Stimulated activated naive CD4-positive, alpha-beta T cell treated with Interleukin-2 at 50 U/mL for 16 hours (primary cell): ENCODE measurements around the gene WDR37.
A peak's percentile ranks its signal among the peaks of the same experiment; 100 is the strongest.
"Not testable (repeated sequence)": the region's sequence is repeated elsewhere in the genome, so short reads cannot be mapped to it uniquely, and the experiment has no call there.

Experiments
- DNase-seq: peaks from one replicate; lab custom pipeline; 2025; lab: John Stamatoyannopoulos, UW

The WDR37 gene

GRCh38 chr10:1107004-1107403, 50.8 kb downstream of the WDR37 start:
- no peak for DNase-seq

DNA sequence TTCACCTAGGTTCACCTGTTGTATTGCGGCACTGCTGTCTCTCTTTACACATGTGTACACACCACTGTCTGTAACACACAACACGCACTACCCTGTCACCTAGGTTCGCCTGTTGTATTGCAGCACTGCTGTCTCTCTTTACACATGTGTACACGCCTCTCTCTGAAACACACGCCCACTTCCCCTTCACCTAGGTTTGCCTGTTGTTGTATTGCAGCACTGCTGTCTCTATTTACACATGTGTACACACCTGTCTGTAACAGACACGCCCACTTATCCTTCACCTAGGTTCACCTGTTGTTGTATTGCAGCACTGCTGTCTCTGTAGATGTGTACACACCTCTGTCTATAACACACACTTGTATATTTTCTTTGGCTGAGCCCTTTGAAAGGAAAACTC, 51.5 kb downstream of the WDR37 start:
- no peak for DNase-seq

- peak; percentile 73 for DNase-seq
These were observed 53.8 kb downstream of the WDR37 start for GRCh38 chr10:1109795-1110673.

GRCh38 chr10:1110674-1111119, 54.5 kb downstream of the WDR37 start:
- DNase-seq: no peak

- DNase-seq: no peak
These were observed 58.1 kb downstream of the WDR37 start for GRCh38 chr10:1114315-1114714.

DNA sequence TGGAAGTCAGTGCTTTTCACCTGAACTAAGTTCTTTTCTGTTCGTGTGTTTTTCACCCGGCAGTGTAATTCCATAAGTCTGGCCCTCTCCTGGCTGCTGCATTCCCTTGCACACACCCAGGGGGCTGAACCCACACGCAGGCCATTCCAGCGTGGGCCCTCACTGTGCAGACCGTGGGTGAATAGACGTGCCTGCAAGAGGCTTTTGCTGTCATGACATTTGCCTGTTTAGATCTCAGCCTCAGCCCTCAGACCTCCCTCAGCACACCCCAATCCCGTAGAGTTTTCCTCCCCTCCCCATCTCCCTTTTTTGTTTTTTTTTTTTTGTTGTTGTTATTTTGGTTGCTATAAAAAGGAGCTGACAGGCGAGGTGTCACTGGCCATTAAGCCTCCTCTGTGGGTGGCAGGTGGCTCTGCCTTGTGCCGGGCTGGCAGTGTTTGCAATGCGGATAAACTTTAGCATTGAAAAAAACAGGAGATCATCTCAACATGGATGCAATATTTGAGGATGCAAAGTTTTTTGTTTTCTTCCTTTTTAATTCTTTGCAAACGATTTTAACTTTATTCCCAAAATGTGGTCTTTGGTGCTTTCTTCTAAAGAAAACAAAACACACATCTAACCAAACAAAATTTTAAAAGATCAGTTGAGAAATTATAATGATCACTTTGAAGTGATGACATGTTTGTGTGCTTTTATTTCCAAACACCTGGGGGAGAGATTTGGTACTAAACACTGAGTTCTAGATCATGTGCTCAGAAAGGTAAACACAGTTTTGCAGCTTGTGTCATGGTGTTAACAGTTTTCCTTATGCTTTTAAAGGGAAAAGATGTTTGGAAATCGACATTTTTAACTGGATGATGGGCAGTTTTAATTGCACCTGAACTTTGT, 58.8 kb downstream of the WDR37 start:
- no peak for DNase-seq

DNA sequence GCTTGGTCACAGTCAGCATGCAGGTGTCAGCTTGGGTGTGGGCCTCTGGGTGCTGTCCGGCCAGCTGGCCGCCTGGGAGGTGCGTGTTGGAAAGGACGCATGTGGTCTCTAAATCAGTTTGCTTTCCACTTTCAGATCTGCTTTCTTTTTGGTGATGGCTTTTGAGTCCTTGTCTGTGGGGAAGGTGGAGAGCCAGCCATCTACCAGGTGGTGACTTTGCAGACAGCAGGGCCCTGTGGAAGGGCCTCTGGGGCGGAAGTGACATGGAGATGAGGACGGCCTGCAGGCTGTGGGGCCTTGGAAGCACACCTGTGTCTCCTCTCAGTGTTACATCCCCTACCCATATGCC, 59.4 kb downstream of the WDR37 start:
- DNase-seq: no peak

DNA sequence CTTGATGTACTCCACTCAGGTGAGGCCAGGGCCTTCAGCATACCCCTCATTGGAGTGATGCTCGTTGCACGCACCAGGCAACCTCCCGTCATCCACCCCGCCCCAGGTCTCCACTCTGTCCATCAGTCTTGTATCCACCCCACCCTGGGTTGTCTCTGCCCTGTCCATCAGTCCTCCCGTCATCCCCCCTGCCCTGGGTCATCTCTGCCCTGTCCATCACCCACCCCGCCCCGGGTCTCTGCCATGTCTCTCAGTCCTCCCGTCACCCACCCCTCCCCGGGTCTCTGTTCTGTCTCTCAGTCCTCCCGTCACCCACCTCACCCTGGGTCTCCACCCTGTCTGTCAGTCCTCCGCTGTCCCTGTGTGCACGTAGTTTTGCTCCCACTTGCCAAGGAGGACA, 59.9 kb downstream of the WDR37 start:
- no peak for DNase-seq

DNA sequence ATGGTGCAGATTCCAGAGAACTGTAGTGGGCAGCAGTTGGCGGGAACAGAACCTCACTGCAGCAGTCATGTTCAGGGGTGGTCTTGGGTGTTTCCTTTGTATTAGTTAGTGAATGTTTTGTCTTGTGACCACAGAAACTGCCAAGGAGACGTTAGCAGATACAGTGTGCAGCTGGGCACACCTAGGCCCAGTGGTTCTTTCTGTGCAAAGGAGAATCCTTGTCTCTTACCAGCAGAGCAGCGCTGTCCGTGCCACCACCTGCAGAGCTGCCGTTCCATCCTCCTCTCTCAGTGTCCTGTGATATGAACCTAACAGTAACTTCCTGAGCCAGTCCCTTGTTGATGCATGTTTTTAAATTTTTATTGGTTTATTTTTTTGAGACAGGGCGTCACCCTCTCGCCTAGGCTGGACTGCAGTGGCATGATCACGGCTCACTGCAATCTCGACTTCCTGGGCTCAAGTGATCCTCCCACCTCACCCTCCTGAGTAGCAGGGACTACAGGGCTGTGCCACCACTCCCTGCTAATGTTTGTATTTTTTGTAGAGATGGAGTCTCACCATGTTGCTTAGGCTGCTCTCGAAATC, 60.6 kb downstream of the WDR37 start:
- no peak for DNase-seq

GRCh38 chr10:1117651-1118050, 61.5 kb downstream of the WDR37 start:
- no peak for DNase-seq

- not testable (repeated sequence) for DNase-seq
These were observed 62.1 kb downstream of the WDR37 start for GRCh38 chr10:1118318-1118717.

GRCh38 chr10:1119027-1119426, 62.8 kb downstream of the WDR37 start:
- no peak for DNase-seq

DNA sequence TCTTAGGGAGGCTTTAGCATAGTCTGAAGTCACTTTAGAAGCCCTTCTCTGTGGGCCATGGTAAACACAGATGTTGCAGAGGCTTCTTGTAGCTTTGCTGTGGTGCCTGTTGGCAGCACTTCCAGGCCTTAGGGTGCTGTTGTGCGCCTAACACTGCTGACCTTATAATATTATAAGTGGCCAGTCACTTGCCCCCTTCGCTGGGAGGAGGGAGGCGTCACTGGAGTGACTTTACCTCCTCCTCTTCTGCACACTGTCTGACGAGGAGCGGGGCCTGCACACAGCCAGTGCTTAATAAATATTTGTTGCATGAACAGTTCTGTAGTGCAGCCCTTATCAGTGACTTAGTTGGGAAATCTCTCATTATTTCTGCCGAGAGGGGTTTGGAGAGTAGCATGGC, 63.3 kb downstream of the WDR37 start:
- no peak for DNase-seq

DNA sequence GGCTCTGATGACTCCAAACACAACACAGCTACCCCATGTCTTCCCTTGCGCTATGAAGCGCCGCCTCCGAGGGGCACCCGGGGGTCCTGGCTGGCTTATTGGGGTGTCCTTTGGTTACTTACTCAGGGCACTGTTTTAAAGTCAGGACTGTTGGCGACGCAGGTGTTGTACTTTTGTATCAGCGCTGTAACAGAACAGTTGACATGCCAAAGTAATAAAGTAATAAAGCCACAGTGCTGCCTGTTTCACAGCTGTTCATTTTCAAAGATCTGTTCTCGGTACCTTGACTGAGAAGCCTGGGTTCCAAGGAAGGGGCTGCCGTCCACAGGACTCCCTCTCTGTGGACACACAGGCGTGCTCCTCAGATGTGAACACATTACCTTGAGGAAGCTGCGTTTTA, 64.1 kb downstream of the WDR37 start:
- DNase-seq: no peak

DNA sequence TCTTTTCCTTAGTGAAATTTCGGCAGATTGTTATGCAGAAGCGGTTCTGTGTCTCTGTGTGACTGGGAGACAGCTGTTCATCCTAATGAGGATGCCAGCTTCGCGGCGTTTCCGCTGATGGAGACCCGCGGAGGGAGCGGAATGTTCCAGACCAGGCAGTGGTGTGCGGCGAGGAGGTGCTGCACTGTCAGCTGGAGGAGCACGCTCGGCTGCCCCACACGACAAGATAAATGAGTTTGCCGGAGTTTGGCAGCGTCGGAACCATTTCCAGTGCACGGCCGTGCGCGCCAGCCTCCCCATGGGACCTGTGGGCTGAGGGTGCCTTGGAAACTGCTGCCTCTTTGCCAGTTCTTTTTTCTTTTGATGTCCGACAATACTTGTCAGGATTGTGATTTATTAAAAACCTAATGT, 64.6 kb downstream of the WDR37 start:
- no peak for DNase-seq

GRCh38 chr10:1121271-1121970, 65.2 kb downstream of the WDR37 start:
- no peak for DNase-seq

- DNase-seq: no peak
These were observed 66.2 kb downstream of the WDR37 start for GRCh38 chr10:1122349-1122748.

- DNase-seq: no peak
These were observed 67.0 kb downstream of the WDR37 start for GRCh38 chr10:1123198-1123597.

- no peak for DNase-seq
These were observed 67.8 kb downstream of the WDR37 start for GRCh38 chr10:1123972-1124371.

DNA sequence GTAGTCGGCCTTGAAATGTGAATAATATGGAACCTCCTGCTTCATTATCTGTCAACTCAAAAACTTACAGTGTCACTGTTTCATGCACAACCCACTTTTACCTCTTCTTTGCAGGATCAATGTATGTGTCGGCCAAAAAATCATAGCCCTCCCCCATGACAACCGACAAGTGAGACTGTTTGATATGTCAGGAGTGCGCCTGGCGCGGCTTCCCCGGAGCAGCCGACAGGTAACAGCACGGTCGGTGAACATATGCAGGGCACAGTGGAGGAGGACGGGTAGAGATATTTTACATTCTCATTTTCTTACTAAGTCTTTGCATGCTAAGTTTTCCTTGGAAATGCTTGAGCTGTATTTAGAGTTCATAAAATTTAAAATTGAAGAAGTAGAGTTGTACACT, 68.6 kb downstream of the WDR37 start:
- no peak for DNase-seq

GRCh38 chr10:1126461-1126860, 70.3 kb downstream of the WDR37 start:
- DNase-seq: no peak

DNA sequence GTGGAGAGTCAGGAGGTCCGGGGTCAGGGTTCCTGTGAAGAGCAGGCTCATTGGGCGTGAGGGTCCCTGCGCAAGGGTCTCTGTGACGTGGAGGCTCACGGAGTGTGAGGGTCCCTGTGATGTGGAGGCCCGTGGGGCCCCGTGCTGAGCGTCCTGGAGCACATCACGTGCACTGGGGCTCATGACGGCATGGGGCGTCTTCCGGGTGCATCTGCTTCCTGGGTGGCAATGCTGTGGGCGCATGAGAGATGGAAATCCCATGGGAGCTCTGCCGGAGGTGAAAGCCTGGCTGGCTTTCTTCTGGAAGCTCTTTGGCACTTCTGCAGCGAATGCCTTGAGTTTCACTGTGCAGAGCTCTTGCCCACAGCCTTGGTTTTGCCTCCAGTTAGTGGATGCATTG, 71.4 kb downstream of the WDR37 start:
- DNase-seq: no peak
